Activated CD4-positive, alpha-beta memory T cell treated with anti-CD3 and anti-CD28 coated beads for 36 hours (primary cell): ENCODE measurements around the gene EIF4A3. TPM values are rescaled to one million over a fixed set of nuclear protein-coding genes. Genes with fewer than 3 reads are reported as not detected.

Experiments
- CTCF ChIA-PET: fragments of 350-600 bp; sonication (Branson Sonifier 250); formaldehyde crosslinking; loops from one replicate; lab custom pipeline; 2021; ENCODE audit warnings: antibody characterized with exemption, inconsistent platforms; lab: Charles Lee
- POLR2A ChIA-PET: fragments of 350-600 bp; sonication (Branson Sonifier 250); formaldehyde crosslinking; loops from one replicate; lab custom pipeline; 2021; ENCODE audit warnings: antibody characterized with exemption; lab: Charles Lee
- DNase-seq: peaks from one replicate; pipeline ENCODE4 v3.0.0-alpha.2; 2020
- H3K27ac Mint-ChIP-seq: one replicate; pipeline ENCODE4 v1.8.0; 2021; ENCODE audit warnings: mixed read lengths
- H3K27me3 Mint-ChIP-seq: one replicate; pipeline ENCODE4 v1.8.0; 2021; ENCODE audit warnings: mixed read lengths
- H3K36me3 Mint-ChIP-seq: one replicate; pipeline ENCODE4 v1.8.0; 2021; ENCODE audit warnings: mixed read lengths
- H3K4me1 Mint-ChIP-seq: one replicate; pipeline ENCODE4 v1.8.0; 2021; ENCODE audit warnings: low read depth, mixed read lengths
- H3K4me3 Mint-ChIP-seq: one replicate; pipeline ENCODE4 v1.8.0; 2021; ENCODE audit warnings: mild to moderate bottlenecking, mixed read lengths
- H3K9me3 Mint-ChIP-seq: one replicate; pipeline ENCODE4 v1.8.0; 2021; ENCODE audit warnings: mixed read lengths
- intact Hi-C: fragments of 100-400 bp; cut with micrococcal nuclease; formaldehyde crosslinking; loops from one replicate; pipeline ENCODE4 v1.15.1; 2023
- total RNA-seq, 2 experiments: library from RNA; stranded (reverse); gene quantifications; one replicate each; pipeline ENCODE4 v1.2.3, GENCODE V29; 2021

EIF4A3 gene
- total RNA-seq, 2 experiments from 2014 or later: 111 to 115 TPM

DNA sequence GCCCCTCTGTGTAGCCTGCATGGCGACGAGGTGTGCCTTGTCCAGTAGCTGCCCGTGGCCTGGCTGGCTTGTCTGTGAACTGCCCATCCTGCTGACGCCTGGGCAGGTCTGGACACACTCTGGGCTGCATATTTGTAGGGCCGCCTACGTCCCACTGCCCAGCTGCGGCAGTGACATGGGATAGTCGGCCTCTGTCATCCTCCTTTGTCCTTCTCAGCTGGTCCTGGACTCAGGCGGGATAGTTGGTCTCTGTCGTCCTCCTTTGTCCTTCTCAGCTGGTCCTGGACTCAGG lies 37.4 kb upstream of the EIF4A3 start:
- Mint-ChIP-seq H3K27me3 (peaks cover 4% of the 10 kb centered on the region), H3K27ac (no peak overlapping the region), H3K4me3 (no peak overlapping the region), H3K36me3 (no peaks in the 10 kb centered on the region), H3K4me1 (no peaks in the 10 kb centered on the region), H3K9me3 (no peaks in the 10 kb centered on the region)
- no peak for DNase-seq
- intact Hi-C loops: no loop called here
- CTCF ChIA-PET: interaction anchor here (1.1 kb wide), 1 partner anchor 12 kb away, joined by 3 read pairs; no protein-coding TSS in a partner anchor
- POLR2A ChIA-PET: no interaction called here

- no peak for DNase-seq
- H3K27ac Mint-ChIP-seq: no peak overlapping the region
- POLR2A ChIA-PET: no interaction called here
- no peaks in the 10 kb centered on the region for H3K9me3 Mint-ChIP-seq
- no peaks in the 10 kb centered on the region for H3K36me3 Mint-ChIP-seq
- CTCF ChIA-PET: interaction anchor here (1.1 kb wide), 1 partner anchor 13 kb away, joined by 3 read pairs; no protein-coding TSS in a partner anchor
- intact Hi-C loops: no loop called here
- H3K4me1 Mint-ChIP-seq: no peaks in the 10 kb centered on the region
- H3K4me3 Mint-ChIP-seq: no peak overlapping the region
- H3K27me3 Mint-ChIP-seq: peaks cover 4% of the 10 kb centered on the region
These were observed 36.9 kb upstream of the EIF4A3 start for GRCh38 chr17:80183581-80184422.

- Mint-ChIP-seq H3K9me3 (no peaks in the 10 kb centered on the region), H3K27me3 (peaks cover 4% of the 10 kb centered on the region), H3K36me3 (no peaks in the 10 kb centered on the region), H3K4me1 (no peaks in the 10 kb centered on the region), H3K27ac (no peak overlapping the region), H3K4me3 (no peak overlapping the region)
- intact Hi-C loops: no loop called here
- POLR2A ChIA-PET: no interaction called here
- CTCF ChIA-PET: interaction anchor here (1.3 kb wide), 1 partner anchor 13 kb away, joined by 4 read pairs; no protein-coding TSS in a partner anchor
- no peak for DNase-seq
These were observed 35.9 kb upstream of the EIF4A3 start for GRCh38 chr17:80182845-80183223.

DNA sequence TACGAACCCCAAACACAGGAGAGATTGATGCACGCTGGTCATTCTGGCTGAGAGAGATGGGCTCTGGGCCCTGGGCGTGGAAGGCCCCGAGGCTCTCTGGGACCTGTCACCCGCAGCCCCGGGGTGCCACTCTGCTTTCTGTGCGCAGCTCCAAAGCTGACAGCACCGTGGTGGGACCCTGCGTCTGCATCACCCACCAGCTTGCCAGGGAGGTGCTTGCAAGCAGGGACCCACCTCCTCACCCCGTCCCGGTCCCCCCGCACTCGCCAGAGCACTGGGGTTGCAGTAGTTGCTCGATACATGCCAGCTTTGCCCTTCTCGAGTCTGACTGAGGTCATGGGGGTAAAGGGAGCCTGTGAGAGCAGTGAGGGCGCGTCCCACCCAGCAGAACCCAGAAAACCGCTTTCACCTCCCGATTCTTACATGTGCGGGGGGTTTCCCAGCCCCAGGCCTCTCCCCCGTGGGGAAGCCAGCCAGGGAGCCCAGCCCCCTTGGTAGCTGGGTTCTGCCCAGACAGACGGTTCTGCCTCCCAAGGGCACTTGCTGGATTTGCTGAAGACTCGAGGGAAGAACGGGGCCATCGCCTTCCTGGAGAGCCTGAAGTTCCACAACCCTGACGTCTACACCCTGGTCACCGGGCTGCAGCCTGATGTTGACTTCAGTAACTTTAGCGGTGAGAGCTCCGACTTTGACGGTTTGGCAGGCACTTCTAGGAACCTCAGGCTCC lies 35.4 kb upstream of the EIF4A3 start:
- CTCF ChIA-PET: interaction anchor here (1.3 kb wide), 1 partner anchor 13 kb away, joined by 4 read pairs; no protein-coding TSS in a partner anchor
- no peak for DNase-seq
- Mint-ChIP-seq H3K4me3 (no peak overlapping the region), H3K27me3 (peaks cover 4% of the 10 kb centered on the region), H3K4me1 (no peaks in the 10 kb centered on the region), H3K27ac (no peak overlapping the region), H3K9me3 (no peaks in the 10 kb centered on the region), H3K36me3 (no peaks in the 10 kb centered on the region)
- POLR2A ChIA-PET: no interaction called here
- intact Hi-C loops: no loop called here

- Mint-ChIP-seq H3K36me3 (no peaks in the 10 kb centered on the region), H3K27ac (no peak overlapping the region), H3K27me3 (peaks cover 4% of the 10 kb centered on the region), H3K4me1 (no peaks in the 10 kb centered on the region), H3K9me3 (no peaks in the 10 kb centered on the region), H3K4me3 (no peak overlapping the region)
- intact Hi-C loops: no loop called here
- POLR2A ChIA-PET: interaction anchor here (0.6 kb wide), 1 partner anchor 92 kb away, joined by 3 read pairs; no protein-coding TSS in a partner anchor
- DNase-seq: no peak
- CTCF ChIA-PET: interaction anchor here (0.6 kb wide), 1 partner anchor 359 kb away, joined by 3 read pairs; no protein-coding TSS in a partner anchor
These were observed 34.5 kb upstream of the EIF4A3 start for GRCh38 chr17:80181431-80181830.

GRCh38 chr17:80180192-80180591 lies 33.3 kb upstream of the EIF4A3 start:
- intact Hi-C loops: no loop called here
- H3K4me1 Mint-ChIP-seq: no peaks in the 10 kb centered on the region
- no peak overlapping the region for H3K4me3 Mint-ChIP-seq
- H3K9me3 Mint-ChIP-seq: no peaks in the 10 kb centered on the region
- peaks cover 4% of the 10 kb centered on the region for H3K27me3 Mint-ChIP-seq
- POLR2A ChIA-PET: no interaction called here
- CTCF ChIA-PET: no interaction called here
- H3K36me3 Mint-ChIP-seq: no peaks in the 10 kb centered on the region
- no peak overlapping the region for H3K27ac Mint-ChIP-seq
- no peak for DNase-seq

DNA sequence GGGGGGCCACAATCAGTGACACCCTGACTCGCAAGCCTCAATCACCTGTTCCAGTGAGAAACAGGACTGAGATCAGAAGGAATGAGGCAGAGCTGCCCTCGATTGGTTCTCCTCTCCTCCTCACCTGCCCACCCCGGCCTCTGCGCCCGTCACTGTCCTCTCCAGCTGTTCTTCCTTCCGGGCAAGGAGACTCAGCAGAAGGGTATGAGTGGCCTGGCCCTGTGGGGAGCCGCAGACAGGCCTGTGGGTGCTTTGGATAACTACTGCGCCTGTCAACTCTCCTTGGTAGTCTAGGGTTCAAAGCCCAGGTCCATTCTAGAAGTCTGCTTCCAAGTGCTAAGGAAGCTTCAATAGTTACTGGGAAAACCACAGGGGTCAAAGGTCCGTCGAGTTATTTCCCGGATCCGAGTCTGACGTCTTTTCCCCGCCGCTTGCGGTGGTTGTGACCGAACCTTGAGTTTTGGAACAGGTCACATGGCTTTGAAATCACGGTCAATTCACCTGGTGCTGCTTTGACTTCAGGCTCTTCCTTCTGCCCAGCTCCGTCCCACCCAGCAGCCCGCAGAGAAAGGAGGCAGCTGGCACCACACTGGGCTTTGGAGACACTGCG lies 31.2 kb upstream of the EIF4A3 start:
- POLR2A ChIA-PET: no interaction called here
- no peak for DNase-seq
- no peak overlapping the region for H3K4me3 Mint-ChIP-seq
- no peaks in the 10 kb centered on the region for H3K4me1 Mint-ChIP-seq
- intact Hi-C loops: no loop called here
- H3K9me3 Mint-ChIP-seq: no peaks in the 10 kb centered on the region
- H3K36me3 Mint-ChIP-seq: no peaks in the 10 kb centered on the region
- H3K27ac Mint-ChIP-seq: no peak overlapping the region
- CTCF ChIA-PET: no interaction called here
- H3K27me3 Mint-ChIP-seq: peaks cover 4% of the 10 kb centered on the region

- no peaks in the 10 kb centered on the region for H3K4me1 Mint-ChIP-seq
- no peak overlapping the region for H3K27ac Mint-ChIP-seq
- H3K4me3 Mint-ChIP-seq: no peak overlapping the region
- ChIA-PET CTCF (no interaction called here), POLR2A (no interaction called here)
- no peak for DNase-seq
- intact Hi-C loops: no loop called here
- H3K9me3 Mint-ChIP-seq: no peaks in the 10 kb centered on the region
- peaks cover 2% of the 10 kb centered on the region for H3K27me3 Mint-ChIP-seq
- H3K36me3 Mint-ChIP-seq: no peaks in the 10 kb centered on the region
These were observed 29.8 kb upstream of the EIF4A3 start for GRCh38 chr17:80176757-80177156.

DNA sequence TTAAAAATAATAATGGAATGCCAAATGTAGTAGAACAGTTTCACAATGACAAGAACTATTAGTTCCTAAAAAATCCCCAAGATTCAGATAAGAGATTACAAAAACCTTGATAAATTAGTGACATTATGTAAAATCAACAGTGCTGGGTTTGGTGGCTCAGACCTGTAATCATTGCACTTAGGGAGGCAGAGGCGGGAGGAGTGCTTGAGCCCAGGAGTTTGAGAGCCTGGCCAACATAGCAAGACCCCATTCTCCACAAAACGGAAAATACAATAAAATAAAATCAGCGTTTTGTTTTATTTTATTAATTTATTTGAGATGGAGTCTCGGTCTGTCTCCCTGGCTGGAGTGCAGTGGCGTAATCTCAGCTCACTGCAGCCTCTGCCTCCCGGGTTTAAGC lies 27.0 kb upstream of the EIF4A3 start:
- Mint-ChIP-seq H3K27me3 (no peaks in the 10 kb centered on the region), H3K4me3 (no peak overlapping the region), H3K9me3 (no peaks in the 10 kb centered on the region), H3K27ac (no peak overlapping the region), H3K4me1 (no peaks in the 10 kb centered on the region), H3K36me3 (no peaks in the 10 kb centered on the region)
- ChIA-PET POLR2A (no interaction called here), CTCF (no interaction called here)
- intact Hi-C loops: no loop called here
- no peak for DNase-seq

- H3K4me1 Mint-ChIP-seq: no peaks in the 10 kb centered on the region
- no peak overlapping the region for H3K27ac Mint-ChIP-seq
- ChIA-PET POLR2A (no interaction called here), CTCF (no interaction called here)
- no peaks in the 10 kb centered on the region for H3K27me3 Mint-ChIP-seq
- no peak overlapping the region for H3K4me3 Mint-ChIP-seq
- intact Hi-C loops: no loop called here
- no peaks in the 10 kb centered on the region for H3K9me3 Mint-ChIP-seq
- H3K36me3 Mint-ChIP-seq: no peaks in the 10 kb centered on the region
- DNase-seq: no peak
These were observed 26.2 kb upstream of the EIF4A3 start for GRCh38 chr17:80173126-80173525.

DNA sequence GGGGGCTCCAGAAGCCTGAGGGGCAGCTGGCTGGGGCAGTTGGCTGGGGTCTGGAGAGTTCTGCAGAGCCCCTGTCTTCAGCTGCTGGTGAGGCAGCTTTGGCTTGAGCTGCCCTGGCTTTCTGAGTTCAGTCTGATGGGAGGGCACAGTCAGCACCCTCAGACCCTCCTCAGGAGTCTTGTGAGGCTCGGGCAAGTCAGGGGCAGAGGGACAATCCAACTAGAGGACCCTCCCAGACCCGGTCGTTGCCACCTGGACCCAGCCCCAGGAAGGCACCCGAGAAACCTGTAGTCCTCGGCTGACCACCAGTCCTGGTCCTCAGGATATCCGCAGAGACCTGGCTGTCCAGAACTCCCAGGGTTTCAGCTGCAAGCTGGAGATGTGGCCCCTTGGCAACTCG lies 24.8 kb upstream of the EIF4A3 start:
- intact Hi-C loops: no loop called here
- CTCF ChIA-PET: no interaction called here
- Mint-ChIP-seq H3K9me3 (no peaks in the 10 kb centered on the region), H3K36me3 (no peaks in the 10 kb centered on the region), H3K4me1 (no peaks in the 10 kb centered on the region), H3K4me3 (no peak overlapping the region), H3K27me3 (peaks cover 2% of the 10 kb centered on the region), H3K27ac (no peak overlapping the region)
- POLR2A ChIA-PET: interaction anchor here (0.7 kb wide), 1 partner anchor 23 kb away, joined by 5 read pairs; no protein-coding TSS in a partner anchor
- DNase-seq: no peak

- POLR2A ChIA-PET: no interaction called here
- CTCF ChIA-PET: no interaction called here
These were observed 23.0 kb upstream of the EIF4A3 start, which contains the start of gene CARD14 for GRCh38 chr17:80169784-80170500. Gene CARD14, plus strand, starts transcription at chr17:80170030. Its CDS starts 11,409 bp downstream, at chr17:80181439.

More at GRCh38 chr17:80169784-80170500, 23.0 kb upstream of the EIF4A3 start, which contains the start of gene CARD14:
- Mint-ChIP-seq H3K4me3 (no peak within 1 kb of the TSS), H3K4me1 (no peaks in the 10 kb centered on the region), H3K27ac (no peak within 1 kb of the TSS), H3K27me3 (peaks cover 2% of the 10 kb centered on the region), H3K9me3 (no peaks in the 10 kb centered on the region), H3K36me3 (no peaks in the 10 kb centered on the region)
- DNase-seq: no peak
- intact Hi-C loops: no loop called here
